Stimulated activated CD4-positive, alpha-beta T cell treated with anti-CD3 and anti-CD28 coated beads, Interleukin-1b, Interleukin-23, amount 100 ng/mL, for 48 hours (primary cell): ENCODE measurements around the gene SRRM2.
A peak's percentile ranks its signal among the peaks of the same experiment; 100 is the strongest.

Experiments
- DNase-seq: peaks from one replicate; pipeline ENCODE4 v3.0.0-alpha.2; 2020

Gene SRRM2

DNA sequence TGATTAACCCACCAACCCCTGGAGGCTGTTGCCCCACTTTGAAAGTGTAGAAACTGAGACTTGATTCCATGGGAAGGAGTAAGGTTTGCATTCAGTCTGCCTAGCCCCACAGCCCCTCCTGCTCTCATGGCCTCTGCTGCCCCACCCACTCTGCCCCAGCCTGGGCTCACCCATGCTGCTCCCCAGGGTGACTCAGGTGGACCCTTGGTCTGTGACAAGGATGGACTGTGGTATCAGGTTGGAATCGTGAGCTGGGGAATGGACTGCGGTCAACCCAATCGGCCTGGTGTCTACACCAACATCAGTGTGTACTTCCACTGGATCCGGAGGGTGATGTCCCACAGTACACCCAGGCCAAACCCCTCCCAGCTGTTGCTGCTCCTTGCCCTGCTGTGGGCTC, 52.3 kb downstream of the SRRM2 start:
- DNase-seq = no peak

DNA sequence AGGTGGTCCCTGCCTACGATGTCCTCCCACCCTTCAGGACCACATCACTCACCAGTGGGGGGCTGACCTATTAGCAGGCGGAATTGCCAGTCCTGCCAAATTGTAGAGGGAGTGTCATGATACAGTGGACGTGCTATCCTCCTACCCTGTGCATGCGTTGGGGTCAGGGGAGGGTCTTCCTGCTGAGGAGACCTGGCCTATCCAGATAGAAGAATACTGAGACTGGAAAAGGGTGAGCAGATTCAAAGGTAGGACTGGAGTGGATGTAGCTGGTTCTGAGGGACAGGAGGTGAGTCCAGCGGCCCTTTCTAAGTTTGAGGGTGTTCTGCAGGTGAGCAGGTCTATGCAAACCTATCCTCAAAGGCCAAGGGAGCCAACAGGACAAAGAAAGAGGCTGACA, 53.8 kb downstream of the SRRM2 start:
- no peak for DNase-seq

DNA sequence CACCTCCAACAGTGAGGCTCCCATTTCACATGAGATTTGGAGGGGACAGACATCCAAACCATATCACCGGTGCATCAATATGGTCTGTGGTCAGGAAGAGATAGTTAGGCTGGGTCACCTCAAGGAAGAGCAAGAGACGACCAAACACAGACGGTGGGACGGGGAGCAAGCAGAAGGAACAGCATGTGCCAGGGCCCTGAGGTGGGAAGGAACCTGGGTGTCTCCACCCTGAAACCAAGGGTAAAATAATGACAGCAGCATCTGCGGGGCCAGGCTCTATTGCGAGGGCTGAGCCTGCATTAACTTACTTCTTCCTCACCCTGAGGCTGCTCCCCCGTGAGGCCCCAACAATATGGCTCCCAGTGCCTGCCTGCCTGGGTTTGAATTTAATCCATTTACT, 55.7 kb downstream of the SRRM2 start:
- no peak for DNase-seq

GRCh38 chr16:2809149-2809760, 56.8 kb downstream of the SRRM2 start:
- DNase-seq = no peak

DNA sequence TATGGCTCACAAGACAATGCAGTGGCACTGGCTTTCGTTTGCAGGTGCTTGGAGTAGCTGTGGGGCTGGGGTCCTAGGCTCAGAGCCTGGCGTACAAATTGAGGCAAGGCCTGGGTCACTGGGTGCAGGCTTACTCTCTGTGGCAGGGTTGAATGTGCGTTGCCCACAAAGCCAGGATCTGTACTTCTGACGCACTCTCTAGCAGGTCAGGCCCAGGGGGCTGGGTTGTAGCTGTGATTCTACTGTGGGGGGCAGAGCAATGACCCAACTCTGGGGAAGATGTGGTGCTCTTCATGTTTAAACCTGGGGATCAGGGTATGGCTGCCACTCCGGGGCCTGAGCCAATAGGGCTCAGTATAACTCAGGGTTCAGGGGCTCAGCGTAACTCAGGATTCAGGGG, 58.2 kb downstream of the SRRM2 start:
- DNase-seq = no peak

DNA sequence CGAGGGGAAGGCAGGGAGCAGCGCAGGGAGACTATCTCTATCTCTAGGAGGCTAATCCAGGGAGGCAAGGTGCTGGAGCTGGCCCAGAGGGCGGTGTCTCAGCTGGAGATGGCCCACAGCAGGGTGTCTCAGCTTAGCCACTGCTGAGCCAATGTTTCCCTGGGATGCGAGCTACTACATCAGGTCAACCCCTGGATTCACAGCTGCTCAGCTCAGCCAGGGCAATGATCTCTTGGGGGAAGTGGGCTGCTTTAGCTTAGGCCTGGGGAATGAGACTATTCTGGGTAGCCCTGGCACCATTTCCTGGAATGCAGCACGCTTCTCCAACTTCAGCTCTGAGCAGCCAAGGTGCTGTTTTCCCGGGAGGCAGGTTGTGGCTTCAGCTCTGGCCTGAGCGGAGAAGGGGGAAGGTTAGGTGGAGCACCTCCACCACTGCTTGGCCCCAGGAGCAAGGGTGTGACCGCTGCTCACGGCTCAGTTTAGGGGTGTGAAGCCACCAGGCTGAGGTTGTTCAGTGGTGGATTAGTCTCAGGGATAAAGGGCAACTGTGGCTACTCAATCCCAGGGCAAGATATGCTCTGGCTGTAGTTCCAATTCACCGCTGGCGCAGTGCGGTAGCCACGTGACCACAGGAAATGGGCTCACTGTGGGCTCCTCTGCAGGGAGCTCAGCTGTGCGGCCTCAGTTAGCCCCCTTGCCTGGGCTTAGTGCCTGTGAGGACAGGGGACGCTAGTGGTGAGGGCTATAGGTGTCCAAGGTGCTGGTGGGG, 59.4 kb downstream of the SRRM2 start:
- no peak for DNase-seq

DNA sequence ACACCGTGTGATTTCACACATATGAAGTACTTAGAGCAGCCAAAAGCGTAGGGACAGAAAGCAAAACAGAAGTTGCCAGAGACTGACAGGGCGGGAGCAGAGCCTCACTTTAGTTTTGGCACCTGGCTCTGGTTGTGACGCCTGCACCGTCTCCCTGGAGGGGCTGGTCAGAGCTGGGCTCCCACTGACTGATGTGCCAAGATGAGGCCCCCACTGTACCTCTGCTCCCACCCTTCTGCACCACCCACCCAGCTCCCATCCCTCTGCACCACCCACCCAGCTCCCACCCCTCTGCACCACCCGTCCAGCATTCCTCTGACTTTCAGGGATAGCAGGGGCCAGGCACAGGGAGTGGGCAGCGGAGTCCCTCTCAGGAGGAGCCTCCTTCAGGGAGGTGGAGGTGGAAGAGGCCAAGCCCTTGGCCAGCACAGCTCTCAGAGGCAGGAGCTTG, 61.4 kb downstream of the SRRM2 start:
- no peak for DNase-seq

GRCh38 chr16:2814551-2815298, 62.3 kb downstream of the SRRM2 start:
- no peak for DNase-seq

DNA sequence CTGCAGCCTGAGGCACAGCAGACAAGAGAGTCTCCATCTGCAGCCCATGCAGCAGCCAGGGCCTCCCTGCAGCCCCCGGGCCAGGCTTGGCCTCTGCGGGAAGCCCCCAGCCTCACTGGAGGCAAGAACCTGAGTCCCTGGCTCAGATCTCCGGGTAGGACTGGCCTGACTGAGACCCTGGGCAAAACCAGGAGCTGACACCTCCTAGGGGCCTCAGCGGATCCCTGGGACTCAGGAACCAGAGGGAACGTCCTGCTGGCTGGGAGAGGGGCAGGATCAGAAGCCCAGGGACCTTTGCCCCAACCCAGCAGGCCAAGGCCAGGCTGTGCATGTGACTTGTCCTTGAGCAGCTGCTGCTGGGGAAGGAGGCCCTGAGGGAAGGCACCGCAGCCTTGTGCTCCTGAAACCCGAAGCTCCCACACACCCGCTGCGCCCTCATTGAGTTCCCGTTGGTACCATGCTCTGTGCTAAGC, 62.9 kb downstream of the SRRM2 start:
- no peak for DNase-seq

- DNase-seq = peak; percentile 37
These were observed 64.4 kb downstream of the SRRM2 start, which contains the start of gene PRSS21 for GRCh38 chr16:2816751-2817339. PRSS21 (plus strand) TSS chr16:2817237; CDS start chr16:2817269, 32 bp downstream.

GRCh38 chr16:2817340-2818271, 65.2 kb downstream of the SRRM2 start:
- DNase-seq = no peak

- no peak for DNase-seq
These were observed 65.9 kb downstream of the SRRM2 start for GRCh38 chr16:2818272-2818876.

DNA sequence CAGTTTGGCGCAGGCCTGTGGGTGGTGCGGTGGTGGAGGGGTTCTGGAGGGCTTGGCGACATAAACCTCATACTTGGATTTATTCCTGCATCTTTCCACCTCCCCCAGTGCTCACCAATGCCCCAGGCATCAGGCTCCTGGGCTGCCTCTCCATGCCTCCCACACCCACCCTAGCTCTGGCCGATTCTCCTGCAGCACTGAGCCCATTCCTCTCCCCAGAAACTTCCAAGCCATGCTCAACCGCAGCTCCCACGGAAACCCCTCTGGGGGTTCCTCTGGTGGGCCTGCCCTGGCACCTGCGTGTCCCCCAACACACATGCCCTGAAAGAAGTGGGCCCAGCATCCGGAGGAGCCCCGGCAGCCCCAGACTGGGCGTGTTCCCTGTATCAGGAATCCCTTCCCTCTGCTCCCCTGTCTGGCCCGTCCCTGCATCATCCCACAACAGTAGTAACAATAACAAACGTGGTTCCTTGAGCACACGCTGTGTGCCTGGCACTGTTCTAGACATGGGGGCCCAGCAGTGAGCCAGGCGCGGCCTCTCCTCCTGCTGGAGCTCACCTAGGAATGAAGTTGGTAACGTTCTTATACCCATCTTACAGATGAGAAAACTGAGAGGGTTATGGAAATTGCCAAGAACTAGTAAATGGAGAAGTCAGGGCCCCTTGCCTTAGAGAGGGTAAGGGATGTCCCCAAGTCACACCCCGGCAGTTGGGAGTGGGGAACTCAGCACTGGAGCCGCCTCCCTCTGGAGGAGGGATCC, 66.9 kb downstream of the SRRM2 start:
- no peak for DNase-seq

- DNase-seq = no peak
These were observed 67.7 kb downstream of the SRRM2 start for GRCh38 chr16:2819939-2820835.
